Measurements from ENCODE around the gene GFER.

DNA sequence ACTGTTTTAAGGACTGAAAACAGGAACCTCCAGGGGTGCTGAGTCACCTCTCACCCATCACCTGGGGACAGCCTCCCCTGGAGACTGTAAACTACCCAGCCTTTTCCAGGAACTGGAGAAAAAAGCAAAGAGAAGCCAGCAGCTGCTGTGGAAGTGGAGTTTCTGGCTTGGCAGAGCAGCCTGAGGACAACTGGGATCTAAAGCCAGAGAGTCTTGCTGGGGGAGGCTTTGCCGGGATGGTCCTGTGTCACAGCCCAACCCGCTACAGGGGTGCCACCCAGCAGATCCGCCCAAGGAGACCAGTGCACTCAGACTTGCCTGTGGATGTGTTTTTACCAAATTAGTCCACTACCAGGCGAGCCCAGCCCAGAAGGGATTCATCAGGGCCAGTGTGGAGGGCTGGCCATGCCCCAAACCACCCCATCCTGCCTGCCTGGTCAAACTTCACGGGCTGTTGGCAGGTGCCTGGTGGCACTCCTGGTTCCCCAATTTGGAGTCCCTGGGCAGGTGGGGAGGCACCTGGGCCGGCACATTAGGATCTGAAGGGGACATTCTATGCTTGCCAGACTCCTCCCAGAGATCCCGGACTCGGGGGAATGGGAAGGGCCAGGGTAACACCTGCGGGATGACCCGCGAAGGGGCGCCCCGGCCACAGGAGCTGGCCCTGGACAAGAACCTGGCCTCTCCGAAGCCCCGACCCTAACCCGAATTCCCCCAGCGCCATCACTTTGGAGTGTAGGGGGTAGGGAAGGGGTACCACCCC is 41.8 kb upstream of the GFER start:
- TF ChIP-seq, protein P1, sequence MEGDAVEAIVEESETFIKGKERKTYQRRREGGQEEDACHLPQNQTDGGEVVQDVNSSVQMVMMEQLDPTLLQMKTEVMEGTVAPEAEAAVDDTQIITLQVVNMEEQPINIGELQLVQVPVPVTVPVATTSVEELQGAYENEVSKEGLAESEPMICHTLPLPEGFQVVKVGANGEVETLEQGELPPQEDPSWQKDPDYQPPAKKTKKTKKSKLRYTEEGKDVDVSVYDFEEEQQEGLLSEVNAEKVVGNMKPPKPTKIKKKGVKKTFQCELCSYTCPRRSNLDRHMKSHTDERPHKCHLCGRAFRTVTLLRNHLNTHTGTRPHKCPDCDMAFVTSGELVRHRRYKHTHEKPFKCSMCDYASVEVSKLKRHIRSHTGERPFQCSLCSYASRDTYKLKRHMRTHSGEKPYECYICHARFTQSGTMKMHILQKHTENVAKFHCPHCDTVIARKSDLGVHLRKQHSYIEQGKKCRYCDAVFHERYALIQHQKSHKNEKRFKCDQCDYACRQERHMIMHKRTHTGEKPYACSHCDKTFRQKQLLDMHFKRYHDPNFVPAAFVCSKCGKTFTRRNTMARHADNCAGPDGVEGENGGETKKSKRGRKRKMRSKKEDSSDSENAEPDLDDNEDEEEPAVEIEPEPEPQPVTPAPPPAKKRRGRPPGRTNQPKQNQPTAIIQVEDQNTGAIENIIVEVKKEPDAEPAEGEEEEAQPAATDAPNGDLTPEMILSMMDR (optimal IDR thresholded peaks at IDR 0.05 in 1 of 3, IDR thresholded peaks at IDR 0.05 in 1 of 3, conservative IDR thresholded peaks at IDR 0.05 in 1 of 3; ENCODE audit: extremely low read depth in 1 of 3, insufficient read depth in 2 of 3, low read length in 3 of 3): no peak
- no peak for TF ChIP-seq EZH2 (IDR thresholded peaks at IDR 0.05; ENCODE audit: low read length)

All from keratinocyte (primary cell).